NT2/D1 (cell line): Measurements from ENCODE around the gene NPTX2.

Source experiments
- DNase-seq: peaks from one replicate; pipeline ENCODE4 v3.0.0-alpha.2; 2011; ENCODE audit warnings: low read depth, low spot score
- H3K27me3 ChIP-seq: 2 replicates; pipeline ENCODE4 v1.6.0; 2011; ENCODE audit warnings: mild to moderate bottlenecking; ENCODE audit not compliant: insufficient read length, insufficient read depth
- H3K36me3 ChIP-seq: 2 replicates; pipeline ENCODE4 v1.6.1; 2011; ENCODE audit warnings: mild to moderate bottlenecking, low read length, mixed read lengths; ENCODE audit not compliant: insufficient read depth, insufficient read length
- H3K4me1 ChIP-seq: 2 replicates; pipeline ENCODE4 v1.5.1; 2011; ENCODE audit not compliant: insufficient read depth, insufficient read length
- H3K4me3 ChIP-seq: 2 replicates; pipeline ENCODE4 v1.5.1; 2011; ENCODE audit warnings: low read depth; ENCODE audit not compliant: insufficient read length
- H3K9ac ChIP-seq: 2 replicates; pipeline ENCODE4 v1.6.0; 2011; ENCODE audit warnings: low read depth; ENCODE audit not compliant: insufficient read length
- H3K9me3 ChIP-seq: 2 replicates; pipeline ENCODE4 v1.5.1; 2011; ENCODE audit warnings: mild to moderate bottlenecking, low read length; ENCODE audit not compliant: insufficient read depth
- SUZ12 ChIP-seq: IDR thresholded peaks from 2 replicates; pipeline ENCODE4 v1.6.1; 2011; ENCODE audit not compliant: insufficient read length, insufficient read depth; ENCODE audit errors: extremely low read depth
- YY1 ChIP-seq: IDR thresholded peaks from 2 replicates; pipeline ENCODE4 v1.6.1; 2011; ENCODE audit not compliant: insufficient read length, insufficient read depth
- ZNF274 ChIP-seq: IDR thresholded peaks from 2 replicates; pipeline ENCODE4 v1.6.1; 2011; ENCODE audit warnings: mild to moderate bottlenecking, low read depth, low read length

NPTX2 gene

DNA sequence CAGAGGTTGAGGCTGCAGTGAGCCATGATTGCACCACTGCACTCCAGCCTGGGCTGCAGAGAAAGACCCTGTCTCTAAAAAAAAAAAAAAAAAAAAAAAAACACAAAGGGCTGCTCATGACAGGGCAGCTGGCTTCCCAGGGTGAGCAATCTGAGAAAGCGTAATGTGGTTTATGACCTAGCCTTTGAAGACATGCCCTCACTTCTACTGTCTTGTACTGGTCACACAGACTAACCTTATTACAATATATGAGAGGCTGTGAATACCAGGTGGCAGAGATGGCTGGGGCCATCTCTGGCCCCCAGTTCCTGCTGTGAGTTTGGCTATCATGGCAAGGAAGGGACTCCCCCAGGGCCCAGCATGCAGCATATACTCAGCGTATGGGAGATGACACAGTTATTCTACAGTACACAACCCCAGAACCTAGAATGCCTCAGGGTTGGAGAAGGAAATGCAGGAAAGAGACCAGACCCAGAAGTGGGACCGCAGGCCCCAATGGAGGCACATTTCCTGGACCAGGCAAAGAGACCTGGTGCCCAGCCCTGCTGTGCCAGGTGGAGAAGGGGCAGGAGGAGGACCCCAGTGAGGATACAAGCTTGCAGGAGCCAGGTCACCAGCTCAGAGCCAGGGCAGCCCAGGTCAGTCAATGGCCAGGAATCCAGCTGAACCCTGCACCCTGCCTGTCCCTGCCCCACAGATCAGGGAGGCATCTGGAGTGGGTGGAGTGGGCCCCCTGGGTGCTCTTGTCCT lies 26.3 kb downstream of the NPTX2 start:
- Histone ChIP-seq H3K27me3 (no peaks in the 10 kb centered on the region), H3K9ac (no peak overlapping the region), H3K9me3 (peaks cover 8% of the 10 kb centered on the region; the same call in 1 of the 2 replicates), H3K36me3 (no peaks in the 10 kb centered on the region), H3K4me3 (no peak overlapping the region), H3K4me1 (peaks cover 11% of the 10 kb centered on the region)
- TF ChIP-seq YY1 (no peak), ZNF274 (no peak), SUZ12 (no peak)
- DNase-seq, result no peak

DNA sequence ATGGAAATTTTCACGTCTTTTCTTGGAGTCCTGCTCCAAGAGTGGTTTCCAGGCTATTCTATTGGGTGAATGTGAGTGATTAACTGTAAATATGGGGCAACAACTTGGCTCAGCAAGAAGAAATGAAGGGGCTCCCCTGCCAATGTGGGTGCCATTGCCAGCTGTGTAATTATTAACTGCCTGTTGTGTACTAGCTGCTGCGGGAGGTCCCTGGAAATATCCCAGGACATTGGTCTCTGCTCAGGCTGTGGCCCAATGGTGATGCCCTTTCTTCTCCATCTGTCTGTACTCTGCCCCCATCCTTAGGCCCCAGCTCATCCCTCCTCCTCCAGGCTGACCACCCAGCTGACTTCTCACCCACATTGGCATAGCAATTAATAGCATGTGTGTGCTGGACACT lies 29.4 kb downstream of the NPTX2 start:
- no peak for DNase-seq
- Histone ChIP-seq H3K27me3 (no peaks in the 10 kb centered on the region), H3K4me1 (peaks cover 11% of the 10 kb centered on the region), H3K36me3 (no peaks in the 10 kb centered on the region), H3K9me3 (no peaks in the 10 kb centered on the region), H3K9ac (no peak overlapping the region), H3K4me3 (no peak overlapping the region)
- TF ChIP-seq ZNF274 (no peak), SUZ12 (no peak), YY1 (no peak)

DNA sequence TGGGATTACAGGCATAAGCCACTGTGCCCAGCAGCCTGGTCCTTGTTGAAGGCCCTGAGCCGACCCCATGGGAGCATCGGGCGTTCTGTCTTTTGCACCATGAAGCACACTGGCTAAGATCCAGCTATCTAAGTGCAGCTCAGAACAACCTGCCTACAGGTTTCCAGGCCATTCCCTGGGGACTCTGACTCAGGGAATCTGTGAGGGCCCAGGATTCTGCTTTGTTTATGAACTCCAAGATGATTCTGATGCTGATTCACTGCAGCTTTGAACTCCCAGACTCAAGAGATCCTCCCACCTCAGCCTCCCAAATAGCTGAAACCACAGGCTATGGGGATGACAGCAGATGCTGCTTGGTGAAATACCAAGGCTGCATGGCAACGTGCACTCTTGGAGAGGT lies 30.2 kb downstream of the NPTX2 start:
- no peaks in the 10 kb centered on the region for H3K27me3 ChIP-seq
- DNase-seq, result no peak
- no peaks in the 10 kb centered on the region for H3K36me3 ChIP-seq
- H3K4me1 ChIP-seq, result peaks cover 8% of the 10 kb centered on the region
- TF ChIP-seq SUZ12 (no peak), ZNF274 (no peak), YY1 (no peak)
- no peak overlapping the region for H3K4me3 ChIP-seq
- no peak overlapping the region for H3K9ac ChIP-seq
- no peaks in the 10 kb centered on the region for H3K9me3 ChIP-seq

DNA sequence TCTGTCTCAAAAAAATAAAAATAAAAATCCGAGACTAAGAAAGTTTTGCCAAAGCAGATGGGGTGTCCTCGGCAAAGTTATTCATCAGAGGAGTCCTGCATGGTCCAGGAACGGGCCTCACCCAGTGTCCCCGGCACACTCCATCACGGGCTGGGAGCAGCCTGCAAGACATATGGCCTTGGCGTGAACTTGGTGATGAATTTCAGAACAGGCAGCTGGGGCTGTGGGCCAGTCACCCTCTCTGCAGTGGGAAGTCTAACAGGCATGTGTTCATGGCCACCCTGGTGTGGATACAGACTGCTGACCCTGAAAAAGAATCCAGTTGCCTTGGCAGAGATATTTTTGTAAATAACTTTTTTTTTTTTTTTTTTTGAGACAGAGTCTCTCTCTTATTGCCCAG lies 34.7 kb downstream of the NPTX2 start:
- Histone ChIP-seq H3K27me3 (no peaks in the 10 kb centered on the region), H3K9ac (no peak overlapping the region), H3K4me3 (no peak overlapping the region), H3K4me1 (peaks cover 6% of the 10 kb centered on the region), H3K36me3 (no peaks in the 10 kb centered on the region), H3K9me3 (no peaks in the 10 kb centered on the region)
- no peak for DNase-seq
- no peak for TF ChIP-seq SUZ12
- TF ChIP-seq YY1, result no peak
- no peak for TF ChIP-seq ZNF274

DNA sequence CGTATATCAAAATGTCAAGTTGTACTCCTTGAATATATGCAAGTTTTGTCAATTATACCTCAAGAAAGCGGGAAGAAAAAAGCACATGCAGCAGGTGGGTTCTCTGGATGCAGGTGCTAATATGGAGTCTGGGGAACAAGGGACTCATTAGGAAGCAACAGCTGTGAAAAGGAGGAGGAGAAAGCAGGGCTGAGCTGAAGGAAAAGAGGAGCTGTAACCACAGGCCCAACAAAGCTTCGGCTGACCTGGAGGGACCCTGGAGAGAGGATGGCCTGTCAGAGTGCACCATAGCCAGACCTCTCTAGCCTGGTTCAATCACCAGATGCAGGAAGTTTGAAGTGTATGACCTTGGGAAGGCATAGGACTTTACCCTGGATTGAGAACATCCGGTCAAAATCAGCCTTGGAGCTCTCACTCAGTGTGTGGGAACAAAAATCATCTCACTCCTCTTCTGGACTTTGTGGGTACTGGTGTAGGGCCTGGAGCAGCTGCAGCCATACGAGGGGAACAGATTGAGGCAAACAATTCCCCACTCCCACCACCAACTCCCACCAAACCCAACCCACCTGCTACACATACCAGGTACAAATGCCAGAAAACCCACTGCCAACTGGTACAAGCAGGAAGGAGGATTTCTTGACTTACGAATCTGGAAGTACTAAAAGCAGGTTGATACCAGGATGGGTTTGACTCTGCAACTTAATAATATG lies 36.7 kb downstream of the NPTX2 start:
- H3K4me3 ChIP-seq, result no peak overlapping the region
- H3K4me1 ChIP-seq, result no peaks in the 10 kb centered on the region
- TF ChIP-seq SUZ12 (no peak), YY1 (no peak), ZNF274 (no peak)
- no peaks in the 10 kb centered on the region for H3K9me3 ChIP-seq
- no peak for DNase-seq
- H3K36me3 ChIP-seq, result no peaks in the 10 kb centered on the region
- H3K9ac ChIP-seq, result no peak overlapping the region
- no peaks in the 10 kb centered on the region for H3K27me3 ChIP-seq

DNA sequence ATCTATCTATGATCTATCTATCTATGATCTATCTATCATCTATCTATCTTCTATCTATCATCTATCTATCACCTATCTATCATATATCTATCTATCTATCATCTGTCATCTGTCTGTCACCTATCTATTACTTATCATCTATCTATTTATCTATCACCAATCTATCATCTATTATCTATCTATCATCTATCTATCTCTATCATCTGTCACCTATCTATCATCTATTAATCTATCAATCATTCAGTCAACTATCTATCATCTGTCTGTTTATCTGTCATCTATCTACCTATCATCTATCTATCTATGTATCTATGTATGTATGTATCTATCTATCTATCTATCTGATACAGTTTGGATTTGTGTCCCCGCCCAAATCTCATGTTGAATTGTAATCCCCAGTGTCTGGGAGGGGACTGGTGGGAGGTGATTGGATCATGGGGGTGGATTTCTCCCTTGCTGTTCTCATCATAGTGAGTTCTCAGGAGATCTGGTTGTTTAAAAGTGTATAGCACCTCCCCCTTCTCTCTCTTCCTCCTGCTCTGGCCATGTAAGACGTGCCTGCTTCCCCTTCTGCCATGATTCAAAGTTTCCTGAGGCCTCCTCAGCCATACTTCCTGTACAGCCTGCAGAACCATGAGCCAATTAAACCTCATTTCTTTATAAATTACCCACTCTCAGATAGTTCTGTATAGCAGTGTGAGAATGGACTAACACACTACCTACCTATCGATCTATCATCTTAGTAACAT lies 37.6 kb downstream of the NPTX2 start:
- TF ChIP-seq SUZ12 (no peak), ZNF274 (no peak), YY1 (no peak)
- Histone ChIP-seq H3K9ac (no peak overlapping the region), H3K36me3 (no peaks in the 10 kb centered on the region), H3K9me3 (no peaks in the 10 kb centered on the region), H3K4me1 (no peaks in the 10 kb centered on the region), H3K27me3 (no peaks in the 10 kb centered on the region), H3K4me3 (no peak overlapping the region)
- no peak for DNase-seq

DNA sequence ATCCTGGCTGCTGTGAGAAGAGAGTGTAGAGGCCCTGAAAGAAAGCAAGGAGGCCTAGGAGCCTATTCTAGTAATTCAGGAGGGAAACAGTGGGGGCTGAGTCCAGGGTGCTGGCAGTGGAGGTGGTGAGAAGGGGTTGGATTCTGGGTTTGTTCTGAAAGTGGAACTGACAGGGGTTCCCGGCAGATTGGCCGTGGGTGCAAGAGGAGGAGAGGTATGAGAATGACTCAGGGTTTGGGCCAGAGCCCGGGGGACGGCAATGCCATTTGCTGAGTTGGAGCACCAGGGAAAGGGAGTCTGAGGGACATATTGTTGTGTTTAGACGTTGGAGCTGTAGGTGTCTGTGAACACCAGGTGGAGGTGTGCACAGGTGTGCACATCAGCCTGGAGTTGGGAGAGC lies 38.5 kb downstream of the NPTX2 start:
- H3K27me3 ChIP-seq, result no peaks in the 10 kb centered on the region
- no peaks in the 10 kb centered on the region for H3K4me1 ChIP-seq
- TF ChIP-seq ZNF274, result no peak
- no peak for TF ChIP-seq SUZ12
- no peak for TF ChIP-seq YY1
- no peaks in the 10 kb centered on the region for H3K9me3 ChIP-seq
- H3K36me3 ChIP-seq, result no peaks in the 10 kb centered on the region
- no peak overlapping the region for H3K9ac ChIP-seq
- no peak for DNase-seq
- no peak overlapping the region for H3K4me3 ChIP-seq
